ENCODE results near the gene CCDC90B.
A peak's percentile ranks its signal among the peaks of the same experiment; 100 is the strongest.

CCDC90B gene

DNA sequence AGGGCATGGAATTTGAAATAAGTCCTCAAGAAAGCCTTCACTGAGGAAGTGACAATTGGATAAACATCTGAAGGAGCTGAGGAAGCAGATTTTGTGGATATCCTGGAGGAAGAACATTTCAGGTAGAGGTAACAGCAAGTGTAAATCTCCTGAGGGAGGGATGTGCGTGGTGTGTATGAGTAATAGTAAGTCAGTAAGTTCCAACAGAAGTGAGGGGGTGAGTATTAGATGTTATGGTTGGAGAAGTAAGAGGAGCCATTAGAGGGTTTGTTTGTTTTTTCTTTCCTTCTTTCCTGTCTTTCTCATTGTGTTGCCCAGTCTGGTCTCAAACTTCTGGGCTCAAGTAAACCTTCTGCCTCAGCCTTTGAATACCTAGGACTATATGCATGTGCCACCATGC is 63.7 kb downstream of the CCDC90B start:
- no peak for DNase-seq

DNA sequence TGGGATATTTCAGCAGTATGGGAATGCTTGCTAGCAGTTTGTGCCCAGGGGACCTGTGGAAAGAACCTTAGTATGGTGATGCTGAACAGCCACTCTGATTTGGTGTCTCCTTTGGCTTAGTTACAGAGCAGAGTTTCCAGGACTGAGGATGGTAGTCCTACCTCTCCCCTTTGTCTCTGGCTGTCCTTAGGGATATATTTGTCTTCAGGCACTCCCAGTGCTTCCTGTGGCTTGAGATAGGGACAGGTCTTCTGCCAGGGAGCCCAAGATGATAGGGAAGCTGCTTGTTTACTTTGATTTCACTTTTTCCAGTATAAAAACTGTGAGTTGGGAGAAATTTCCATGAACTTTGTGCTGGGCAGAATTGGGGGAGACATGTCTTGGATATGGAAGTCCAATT is 64.5 kb downstream of the CCDC90B start:
- no peak for DNase-seq

DNA sequence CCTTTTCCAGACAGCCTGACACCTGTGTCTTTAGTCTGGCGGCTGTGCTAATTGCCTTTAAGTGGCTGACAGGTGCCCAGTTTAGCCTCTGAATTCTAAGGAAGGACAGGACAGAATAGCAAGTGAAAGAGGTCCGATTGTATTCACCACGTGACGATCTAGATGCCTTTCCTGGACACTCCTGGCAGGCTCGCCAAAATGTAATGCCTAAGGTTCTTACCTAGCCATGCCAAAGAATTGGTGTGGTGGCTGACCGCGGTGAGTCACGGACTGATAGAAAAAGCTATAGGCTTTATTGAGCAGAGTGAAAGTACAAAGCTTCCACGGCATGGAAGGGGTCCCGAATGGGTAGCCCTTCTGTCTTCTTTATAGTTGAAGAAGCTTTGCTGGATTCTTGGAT is 65.9 kb downstream of the CCDC90B start:
- no peak for DNase-seq

DNA sequence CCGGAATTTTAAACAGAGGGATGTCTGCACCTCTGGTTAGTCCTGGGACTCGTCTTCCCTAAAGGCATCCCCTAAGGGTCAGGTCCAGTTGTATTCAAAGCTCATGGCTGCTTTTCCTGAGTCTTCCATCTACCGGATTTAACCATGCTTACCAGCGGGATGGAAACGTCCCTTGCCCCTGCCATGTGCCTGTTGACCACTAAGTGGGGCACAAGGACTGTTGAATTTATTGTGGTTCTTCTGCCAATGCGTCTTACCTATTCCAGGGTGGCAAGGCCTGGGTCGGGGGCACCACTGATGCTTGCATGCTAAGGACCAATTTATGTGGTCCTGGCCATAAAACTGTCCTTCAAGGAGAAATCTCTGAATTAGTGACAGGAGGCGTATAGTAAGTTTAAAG is 67.1 kb downstream of the CCDC90B start:
- DNase-seq = peak; percentile 30
